Measurements from ENCODE around the gene RADX. TPM values are rescaled to one million over a fixed set of nuclear protein-coding genes. Genes with fewer than 3 reads are reported as not detected.

RADX gene
- total RNA-seq, 2 donors from 2014 or later = 9.2 to 10.6 TPM

- Mint-ChIP-seq H3K27me3 (ENCODE audit: low read depth) (peaks cover 28% of the 10 kb centered on the region), H3K9me3 (no peaks in the 10 kb centered on the region), H3K36me3 (ENCODE audit: insufficient read depth in 2 of 2) (no peaks in the 10 kb centered on the region), H3K4me1 (ENCODE audit: low read depth) (peaks cover 12% of the 10 kb centered on the region), H3K4me3 (no peak overlapping the region), H3K27ac (no peak overlapping the region)
- ATAC-seq (replicated peaks in 1 of 2) (no peak), DNase-seq (no peak)
These were observed 94.7 kb downstream of the RADX start for GRCh38 chrX:106706466-106706865.

- ATAC-seq (replicated peaks in 1 of 2) = peak; percentile 77 to 79
- peaks cover 12% of the 10 kb centered on the region for H3K4me1 Mint-ChIP-seq (ENCODE audit: low read depth)
- H3K4me3 Mint-ChIP-seq = no peak overlapping the region
- DNase-seq = no peak
- no peak overlapping the region for H3K27ac Mint-ChIP-seq
- peaks cover 29% of the 10 kb centered on the region for H3K27me3 Mint-ChIP-seq (ENCODE audit: low read depth)
- H3K9me3 Mint-ChIP-seq = no peaks in the 10 kb centered on the region
- H3K36me3 Mint-ChIP-seq (ENCODE audit: insufficient read depth in 2 of 2) = no peaks in the 10 kb centered on the region
These were observed 96.1 kb downstream of the RADX start for GRCh38 chrX:106707771-106708454.

GRCh38 chrX:106710771-106711170 is 99.0 kb downstream of the RADX start:
- no peaks in the 10 kb centered on the region for H3K9me3 Mint-ChIP-seq
- ATAC-seq (replicated peaks in 1 of 2) = no peak
- H3K27me3 Mint-ChIP-seq (ENCODE audit: low read depth) = peaks cover 22% of the 10 kb centered on the region
- no peak overlapping the region for H3K27ac Mint-ChIP-seq
- peaks cover 12% of the 10 kb centered on the region for H3K4me1 Mint-ChIP-seq (ENCODE audit: low read depth)
- no peaks in the 10 kb centered on the region for H3K36me3 Mint-ChIP-seq (ENCODE audit: insufficient read depth in 2 of 2)
- DNase-seq = no peak
- H3K4me3 Mint-ChIP-seq = no peak overlapping the region

DNA sequence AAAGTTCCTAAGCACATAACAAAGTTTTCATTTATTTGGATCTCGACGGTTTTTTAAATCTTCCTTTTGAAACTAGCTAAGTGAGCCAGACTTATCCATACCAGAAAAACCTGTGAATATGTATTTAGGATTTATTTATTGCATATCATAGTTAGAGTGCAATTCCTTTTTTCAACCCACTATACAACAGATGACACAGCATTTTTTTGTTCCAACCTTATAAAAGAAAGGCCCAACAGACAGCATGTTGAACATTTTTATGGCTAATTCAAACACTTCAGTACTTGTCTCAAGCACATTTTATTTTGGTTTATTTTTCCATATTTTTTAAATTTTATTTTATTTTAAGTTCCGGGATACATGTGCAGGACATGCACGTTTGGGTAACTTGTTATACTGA is 99.6 kb downstream of the RADX start:
- Mint-ChIP-seq H3K4me3 (no peak overlapping the region), H3K9me3 (no peaks in the 10 kb centered on the region), H3K27me3 (ENCODE audit: low read depth) (peaks cover 26% of the 10 kb centered on the region), H3K27ac (no peak overlapping the region), H3K36me3 (ENCODE audit: insufficient read depth in 2 of 2) (no peaks in the 10 kb centered on the region), H3K4me1 (ENCODE audit: low read depth) (peaks cover 12% of the 10 kb centered on the region)
- DNase-seq (no peak), ATAC-seq (replicated peaks in 1 of 2) (no peak)

- no peak overlapping the region for H3K4me3 Mint-ChIP-seq
- ATAC-seq (replicated peaks in 1 of 2) (no peak), DNase-seq (no peak)
- H3K27ac Mint-ChIP-seq = no peak overlapping the region
- H3K4me1 Mint-ChIP-seq (ENCODE audit: low read depth) = no peaks in the 10 kb centered on the region
- H3K27me3 Mint-ChIP-seq (ENCODE audit: low read depth) = peaks cover 25% of the 10 kb centered on the region
- no peaks in the 10 kb centered on the region for H3K36me3 Mint-ChIP-seq (ENCODE audit: insufficient read depth in 2 of 2)
- no peaks in the 10 kb centered on the region for H3K9me3 Mint-ChIP-seq
These were observed 104.2 kb downstream of the RADX start for GRCh38 chrX:106716004-106716403.

DNA sequence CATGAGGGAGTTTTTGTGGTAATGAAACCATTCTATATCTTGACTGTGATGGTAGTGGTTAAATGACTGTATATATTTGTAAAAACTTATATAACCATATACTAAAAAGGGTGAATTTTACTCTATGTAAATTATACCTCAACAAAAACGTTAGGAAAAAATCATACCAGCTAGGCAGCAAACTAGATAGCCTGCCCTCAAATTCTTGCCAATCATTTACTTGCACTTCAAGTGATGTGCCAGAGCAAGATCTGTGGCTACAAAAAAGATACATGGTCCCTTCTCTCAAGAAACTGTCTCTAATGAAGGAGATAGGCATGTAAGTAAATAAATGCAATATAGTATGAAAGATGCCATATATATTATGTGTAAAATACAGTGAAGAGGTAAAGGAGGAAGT is 104.7 kb downstream of the RADX start:
- H3K4me1 Mint-ChIP-seq (ENCODE audit: low read depth) = no peaks in the 10 kb centered on the region
- peaks cover 21% of the 10 kb centered on the region for H3K27me3 Mint-ChIP-seq (ENCODE audit: low read depth)
- DNase-seq = no peak
- H3K36me3 Mint-ChIP-seq (ENCODE audit: insufficient read depth in 2 of 2) = no peaks in the 10 kb centered on the region
- no peak overlapping the region for H3K27ac Mint-ChIP-seq
- no peak overlapping the region for H3K4me3 Mint-ChIP-seq
- no peak for ATAC-seq (replicated peaks in 1 of 2)
- no peaks in the 10 kb centered on the region for H3K9me3 Mint-ChIP-seq

DNA sequence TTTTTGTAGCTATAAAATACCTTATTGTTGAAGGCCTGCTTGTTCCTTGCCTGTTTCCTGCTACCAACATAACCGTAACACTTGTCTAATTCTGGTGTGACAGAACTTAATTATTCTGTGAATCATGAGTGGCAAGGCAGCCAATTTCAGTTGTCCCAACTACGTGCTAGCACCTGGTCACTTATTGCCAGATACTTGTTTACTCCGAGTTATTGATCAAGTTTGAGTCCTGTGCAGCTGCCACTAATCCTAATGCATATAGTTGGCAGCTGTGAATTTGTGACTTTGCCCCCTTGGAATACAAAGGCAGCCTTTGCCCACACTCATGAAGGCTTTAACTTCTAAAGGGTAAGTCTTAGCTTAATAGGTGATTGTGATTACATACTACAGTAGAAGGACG is 106.9 kb downstream of the RADX start:
- ATAC-seq (replicated peaks in 1 of 2) (no peak), DNase-seq (no peak)
- Mint-ChIP-seq H3K27me3 (ENCODE audit: low read depth) (peaks cover 27% of the 10 kb centered on the region), H3K36me3 (ENCODE audit: insufficient read depth in 2 of 2) (no peaks in the 10 kb centered on the region), H3K4me3 (no peak overlapping the region), H3K4me1 (ENCODE audit: low read depth) (no peaks in the 10 kb centered on the region), H3K27ac (no peak overlapping the region), H3K9me3 (no peaks in the 10 kb centered on the region)

GRCh38 chrX:106725931-106726330 is 114.2 kb downstream of the RADX start:
- Mint-ChIP-seq H3K4me3 (peak overlapping the region; percentile 70 to 80), H3K4me1 (ENCODE audit: low read depth) (no peaks in the 10 kb centered on the region), H3K9me3 (no peaks in the 10 kb centered on the region), H3K27me3 (ENCODE audit: low read depth) (peaks cover 67% of the 10 kb centered on the region), H3K27ac (no peak overlapping the region), H3K36me3 (ENCODE audit: insufficient read depth in 2 of 2) (no peaks in the 10 kb centered on the region)
- ATAC-seq (replicated peaks in 1 of 2) = no peak
- no peak for DNase-seq

- DNase-seq = peak; percentile 19 to 33
- ATAC-seq (replicated peaks in 1 of 2) = peak; percentile 72 to 77
- Mint-ChIP-seq H3K36me3 (ENCODE audit: insufficient read depth in 2 of 2) (no peaks in the 10 kb centered on the region), H3K9me3 (no peaks in the 10 kb centered on the region), H3K27ac (no peak within 1 kb of the TSS), H3K4me3 (peak within 1 kb of the TSS; percentile 70 to 80), H3K27me3 (ENCODE audit: low read depth) (peaks cover 70% of the 10 kb centered on the region), H3K4me1 (ENCODE audit: low read depth) (no peaks in the 10 kb centered on the region)
These were observed 115.0 kb downstream of the RADX start, which contains the start of gene RNF128 for GRCh38 chrX:106726485-106727437. Gene RNF128, plus strand, starts transcription at chrX:106726701. Its CDS starts 213 bp downstream, at chrX:106726914.

- ATAC-seq (replicated peaks in 1 of 2) = no peak
- DNase-seq = no peak
- no peaks in the 10 kb centered on the region for H3K4me1 Mint-ChIP-seq (ENCODE audit: low read depth)
- H3K9me3 Mint-ChIP-seq = no peaks in the 10 kb centered on the region
- H3K36me3 Mint-ChIP-seq (ENCODE audit: insufficient read depth in 2 of 2) = no peaks in the 10 kb centered on the region
- H3K27ac Mint-ChIP-seq = no peak overlapping the region
- H3K4me3 Mint-ChIP-seq = no peak overlapping the region
- peaks cover 72% of the 10 kb centered on the region for H3K27me3 Mint-ChIP-seq (ENCODE audit: low read depth)
These were observed 116.6 kb downstream of the RADX start for GRCh38 chrX:106728337-106728736.

Other genes starting within 250 kb of the RADX start
- gene RNF128, start 114.7 kb downstream of the RADX start, total RNA-seq = not detected
- under 1 TPM; 0.50 to 0.79 TPM for gene TBC1D8B, start 190.7 kb downstream of the RADX start, total RNA-seq

All from activated T-cell treated with anti-CD3 and anti-CD28 coated beads, Interleukin-2, amount 50 U/mL, for 72 hours (primary cell).